PC-3 (cell line): ENCODE data around the gene ARHGAP23. TPM values are rescaled to one million over a fixed set of nuclear protein-coding genes. Genes with fewer than 3 reads are reported as not detected.

ENCODE experiments used
- ATAC-seq: fragments of 200-7000 bp; cut with Tn5 transposase; 2 replicates; pipeline ENCODE4 v1.9.1; 2020; ENCODE audit warnings: mild to moderate bottlenecking, moderate library complexity
- BruUV-seq: library from RNA; stranded (reverse); fragments of 400-500 nt; replicated peaks from 2 replicates; lab custom pipeline; 2021; lab: Mats Ljungman, UMichigan
- CTCF ChIA-PET: fragments of 300-600 bp; sonication (Branson Sonifier 250); formaldehyde crosslinking; loops from one replicate; lab custom pipeline; 2022; ENCODE audit warnings: antibody characterized with exemption; lab: Charles Lee
- POLR2A ChIA-PET: fragments of 300-600 bp; sonication (Branson Sonifier 250); formaldehyde crosslinking; loops from one replicate; lab custom pipeline; 2022; ENCODE audit warnings: antibody characterized with exemption; ENCODE audit not compliant: unreplicated experiment; lab: Charles Lee
- DNase-seq: peaks from one replicate; pipeline ENCODE4 v3.0.0-alpha.2; 2015
- H2AFZ ChIP-seq: fragments of 300-600 bp; sonication (generic); 2 replicates; pipeline ENCODE4 v1.6.0; 2016; ENCODE audit warnings: antibody characterized with exemption, low read length
- H3F3A ChIP-seq: fragments of 300-600 bp; sonication (generic); one replicate; pipeline ENCODE4 v1.6.0; 2017; ENCODE audit warnings: antibody characterized with exemption, low read length, control low read depth, mild to moderate bottlenecking; ENCODE audit not compliant: unreplicated experiment
- H3K27ac ChIP-seq: fragments of 300-600 bp; sonication (generic); 2 replicates; pipeline ENCODE4 v1.5.1; 2016; ENCODE audit warnings: mild to moderate bottlenecking, low read length
- H3K27me3 ChIP-seq: fragments of 300-600 bp; sonication (generic); 2 replicates; pipeline ENCODE4 v1.6.1; 2016; ENCODE audit warnings: low read length, mixed read lengths
- H3K36me3 ChIP-seq: fragments of 300-600 bp; sonication (generic); 2 replicates; pipeline ENCODE4 v1.6.1; 2016; ENCODE audit warnings: low read depth, mixed run types, low read length, mixed read lengths
- H3K4me1 ChIP-seq: fragments of 300-600 bp; sonication (generic); 2 replicates; pipeline ENCODE4 v1.5.1; 2016; ENCODE audit warnings: low read length; ENCODE audit not compliant: insufficient read depth
- H3K4me2 ChIP-seq: fragments of 300-600 bp; sonication (generic); 2 replicates; pipeline ENCODE4 v1.6.0; 2016; ENCODE audit warnings: low read length
- H3K4me3 ChIP-seq: fragments of 300-600 bp; sonication (generic); 2 replicates; pipeline ENCODE4 v1.5.1; 2016; ENCODE audit warnings: mild to moderate bottlenecking, low read length, mixed read lengths
- H3K79me2 ChIP-seq: fragments of 300-600 bp; sonication (generic); 2 replicates; pipeline ENCODE4 v1.6.1; 2017; ENCODE audit warnings: low read length, mixed read lengths
- H3K9ac ChIP-seq: fragments of 300-600 bp; sonication (generic); 2 replicates; pipeline ENCODE4 v1.6.0; 2016; ENCODE audit warnings: mild to moderate bottlenecking, low read length
- H3K9me2 ChIP-seq: fragments of 300-600 bp; sonication (generic); replicated peaks from 2 replicates; pipeline ENCODE4 v1.6.1; 2016; ENCODE audit warnings: mixed run types, low read length, mixed read lengths
- H3K9me3 ChIP-seq: fragments of 300-600 bp; sonication (generic); 2 replicates; pipeline ENCODE4 v1.6.1; 2016; ENCODE audit warnings: low read length, mixed read lengths
- H4K20me1 ChIP-seq: fragments of 300-600 bp; sonication (generic); 2 replicates; pipeline ENCODE4 v1.6.1; 2016; ENCODE audit warnings: low read length, mixed read lengths
- CTCF ChIP-seq: fragments of 300-600 bp; sonication (generic); conservative IDR thresholded peaks from 2 replicates; pipeline ENCODE4 v1.5.1; 2017; ENCODE audit warnings: antibody characterized with exemption, low read depth, mild to moderate bottlenecking, low read length
- EZH2 ChIP-seq: fragments of 300-600 bp; sonication (generic); IDR thresholded peaks from one replicate; pipeline ENCODE4 v1.6.1; 2017; ENCODE audit warnings: antibody characterized with exemption, mild to moderate bottlenecking, low read length; ENCODE audit not compliant: unreplicated experiment
- EZH2phosphoT487 ChIP-seq: fragments of 300-600 bp; sonication (generic); IDR thresholded peaks from 2 replicates; pipeline ENCODE4 v1.6.1; 2018; ENCODE audit warnings: mild to moderate bottlenecking, antibody characterized with exemption, low read length, borderline replicate concordance
- intact Hi-C: fragments of 100-400 bp; cut with micrococcal nuclease; formaldehyde crosslinking; loops from 2 replicates; pipeline ENCODE4 v1.9.0; 2023
- total RNA-seq: library from RNA; depleted of rRNA; stranded (reverse); fragments of >200 nt; gene quantifications from 2 replicates; pipeline ENCODE4 v1.2.3, GENCODE V29; 2014

The ARHGAP23 gene
- total RNA-seq, 1 experiment from 2014 or later = 9.0 TPM

GRCh38 chr17:38427160-38427949 is 909 bp upstream of the ARHGAP23 start:
- no peak for TF ChIP-seq EZH2phosphoT487
- TF ChIP-seq EZH2 = no peak
- no peak for TF ChIP-seq CTCF
- H3K4me1 ChIP-seq = peaks cover 12% of the 10 kb centered on the region
- no peaks in the 10 kb centered on the region for H3F3A ChIP-seq
- no peaks in the 10 kb centered on the region for H3K36me3 ChIP-seq
- ChIA-PET POLR2A (no interaction called here), CTCF (interaction anchor here (1.0 kb wide), 1 partner anchor 160 kb away, joined by 4 read pairs; no protein-coding TSS in a partner anchor)
- peak overlapping the region; percentile 82 for H3K4me3 ChIP-seq
- ATAC-seq = no peak
- peak overlapping the region; percentile 57 for H3K9ac ChIP-seq
- H3K27ac ChIP-seq = no peak overlapping the region
- H3K4me2 ChIP-seq = peak overlapping the region; percentile 92
- no TSS peak for BruUV-seq
- H3K9me3 ChIP-seq = no peaks in the 10 kb centered on the region
- no peak for DNase-seq
- intact Hi-C loops = loop anchor here (10.0 kb wide), 1 partner anchor 237 kb away; no protein-coding TSS in a partner anchor
- no peaks in the 10 kb centered on the region for H3K79me2 ChIP-seq
- no peaks in the 10 kb centered on the region for H4K20me1 ChIP-seq
- H2AFZ ChIP-seq = peak overlapping the region; percentile 92
- H3K9me2 ChIP-seq = no peaks in the 10 kb centered on the region
- H3K27me3 ChIP-seq = no peaks in the 10 kb centered on the region

- Histone ChIP-seq H3K27ac (no peak overlapping the region), H3K36me3 (no peaks in the 10 kb centered on the region), H3K27me3 (no peaks in the 10 kb centered on the region), H2AFZ (peak overlapping the region; percentile 92), H4K20me1 (no peaks in the 10 kb centered on the region), H3F3A (no peaks in the 10 kb centered on the region), H3K4me2 (peak overlapping the region; percentile 89), H3K9me2 (no peaks in the 10 kb centered on the region), H3K4me3 (peak overlapping the region; percentile 82), H3K9ac (peak overlapping the region; percentile 61), H3K79me2 (no peaks in the 10 kb centered on the region), H3K9me3 (no peaks in the 10 kb centered on the region), H3K4me1 (peaks cover 12% of the 10 kb centered on the region)
- TF ChIP-seq EZH2phosphoT487 (no peak), CTCF (no peak), EZH2 (no peak)
- ATAC-seq (peak; percentile 68), DNase-seq (peak; percentile 31)
- no TSS peak for BruUV-seq
- POLR2A ChIA-PET = interaction anchor here (0.6 kb wide), 2 partner anchors 73 to 784 kb away, joined by 3 to 4 read pairs; no protein-coding TSS in a partner anchor
- CTCF ChIA-PET = no interaction called here
- intact Hi-C loops = loop anchor here (10.0 kb wide), 1 partner anchor 236 kb away; no protein-coding TSS in a partner anchor
These were observed 543 bp downstream of the ARHGAP23 start for GRCh38 chr17:38428643-38429371.
